GM19193 (cell line): ENCODE data around the gene HADHA.

Experiments used
- POLR2A ChIP-seq: IDR thresholded peaks from 4 replicates; pipeline ENCODE4 v1.6.1; 2011; ENCODE audit not compliant: insufficient read depth, insufficient read length; ENCODE audit errors: extremely low read depth

The HADHA gene

GRCh38 chr2:26174691-26175465 lies 69.6 kb downstream of the HADHA start:
- no peak for TF ChIP-seq POLR2A

- no peak for TF ChIP-seq POLR2A
These were observed 70.5 kb downstream of the HADHA start for GRCh38 chr2:26173776-26174482.

- no peak for TF ChIP-seq POLR2A
These were observed 71.3 kb downstream of the HADHA start, which contains the start of gene GAREM2 for GRCh38 chr2:26172871-26173775. Gene GAREM2 (plus strand): TSS chr2:26173088. CDS start chr2:26173221, 133 bp downstream.

GRCh38 chr2:26172189-26172870 lies 72.1 kb downstream of the HADHA start:
- TF ChIP-seq POLR2A, result no peak

- no peak for TF ChIP-seq POLR2A
These were observed 73.6 kb downstream of the HADHA start for GRCh38 chr2:26170795-26171194.

- no peak for TF ChIP-seq POLR2A
These were observed 74.6 kb downstream of the HADHA start for GRCh38 chr2:26169681-26170414.

GRCh38 chr2:26169226-26169625 lies 75.2 kb downstream of the HADHA start:
- no peak for TF ChIP-seq POLR2A

GRCh38 chr2:26168785-26169184 lies 75.6 kb downstream of the HADHA start:
- no peak for TF ChIP-seq POLR2A

- TF ChIP-seq POLR2A, result no peak
These were observed 79.0 kb downstream of the HADHA start for GRCh38 chr2:26165403-26165802.

GRCh38 chr2:26164641-26165211 lies 79.7 kb downstream of the HADHA start:
- TF ChIP-seq POLR2A, result no peak

- TF ChIP-seq POLR2A, result no peak
These were observed 80.2 kb downstream of the HADHA start for GRCh38 chr2:26164231-26164630.

GRCh38 chr2:26162963-26163362 lies 81.5 kb downstream of the HADHA start:
- no peak for TF ChIP-seq POLR2A

- no peak for TF ChIP-seq POLR2A
These were observed 82.5 kb downstream of the HADHA start for GRCh38 chr2:26161926-26162325.

GRCh38 chr2:26157580-26157979 lies 86.9 kb downstream of the HADHA start:
- no peak for TF ChIP-seq POLR2A

- TF ChIP-seq POLR2A, result no peak
These were observed 94.2 kb downstream of the HADHA start for GRCh38 chr2:26150243-26150642.
